HG02970 (cell line): ENCODE results near the gene GAREM2.

Experiments used
- ATAC-seq: cut with Tn5 transposase; IDR thresholded peaks from one replicate; pipeline ENCODE4 v1.9.1; 2021; ENCODE audit warnings: mild to moderate bottlenecking, moderate library complexity, moderate number of reproducible peaks; ENCODE audit not compliant: unreplicated experiment, low FRiP score

GAREM2 gene

DNA sequence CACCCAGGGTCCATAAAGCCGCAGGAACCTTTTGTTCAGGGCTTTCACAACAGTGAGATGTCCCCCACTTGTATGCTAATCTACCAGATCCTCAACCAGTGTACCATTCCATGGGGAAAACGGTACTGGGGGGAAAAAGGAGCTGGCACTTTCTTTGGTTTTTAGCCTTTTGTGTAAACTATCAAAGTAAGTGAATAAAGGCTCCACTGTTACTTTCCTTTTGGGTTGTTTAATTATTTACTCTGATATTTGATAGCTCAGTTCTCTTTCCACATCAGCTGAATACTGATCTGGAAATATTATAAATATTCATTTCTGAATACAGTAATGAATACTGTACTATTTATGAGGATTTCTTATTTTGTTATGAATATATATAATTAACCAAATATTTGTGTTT is 51.2 kb downstream of the GAREM2 start:
- no peak for ATAC-seq

DNA sequence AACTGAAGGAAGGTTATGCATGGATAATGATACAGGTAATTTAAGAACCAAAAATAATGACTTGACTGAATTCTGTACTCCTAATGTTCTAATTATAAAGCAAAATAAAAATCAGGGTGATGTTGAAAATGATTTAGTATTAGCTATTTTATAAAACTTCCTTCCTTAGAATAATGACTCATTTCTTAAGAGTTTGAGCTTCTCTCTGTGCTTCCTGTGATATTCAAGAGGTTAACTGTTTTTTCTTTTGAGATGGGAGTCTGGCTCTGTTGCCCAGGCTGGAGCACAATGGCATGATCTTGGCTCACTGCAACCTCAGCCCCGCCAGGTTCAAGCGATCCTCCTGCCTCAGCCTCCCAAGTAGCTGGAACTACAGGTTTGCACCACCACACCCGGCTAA is 56.7 kb downstream of the GAREM2 start:
- no peak for ATAC-seq

DNA sequence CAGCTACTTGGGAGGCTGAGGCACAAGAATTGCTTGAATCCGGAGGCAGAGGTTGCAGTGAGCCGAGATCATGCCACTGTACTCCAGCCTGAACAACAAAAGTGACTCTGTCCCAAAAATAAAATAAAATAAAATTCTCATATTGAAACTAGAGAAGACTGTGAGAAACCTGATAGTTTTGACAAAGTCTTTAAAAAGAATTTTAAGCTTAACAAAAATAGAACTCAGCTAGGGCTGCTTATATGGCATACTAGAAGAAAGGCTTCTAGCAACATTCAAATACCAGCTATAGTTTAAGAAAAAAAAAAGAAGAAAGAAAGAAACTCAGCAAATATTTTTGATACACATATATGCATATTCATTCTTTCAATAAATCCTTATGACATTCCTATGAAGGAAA is 57.9 kb downstream of the GAREM2 start:
- no peak for ATAC-seq

DNA sequence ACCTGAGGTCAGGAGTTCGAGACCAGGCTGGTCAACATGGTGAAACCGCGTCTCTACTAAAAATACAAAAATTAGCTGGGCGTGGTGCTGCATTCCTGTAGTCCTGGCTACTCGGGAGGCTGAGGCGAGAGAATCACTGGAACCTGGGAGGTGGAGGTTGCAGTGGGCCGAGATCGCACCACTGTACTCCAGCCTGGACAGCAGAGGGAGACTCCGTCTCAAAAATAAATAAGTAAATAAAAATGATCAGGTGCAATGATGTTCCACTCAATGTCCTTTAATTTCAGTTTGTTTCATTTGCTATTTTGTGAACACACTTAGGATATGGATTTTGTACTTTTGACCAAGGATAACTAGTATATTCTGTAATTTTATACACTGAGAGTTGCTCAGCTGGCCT is 62.2 kb downstream of the GAREM2 start:
- no peak for ATAC-seq

DNA sequence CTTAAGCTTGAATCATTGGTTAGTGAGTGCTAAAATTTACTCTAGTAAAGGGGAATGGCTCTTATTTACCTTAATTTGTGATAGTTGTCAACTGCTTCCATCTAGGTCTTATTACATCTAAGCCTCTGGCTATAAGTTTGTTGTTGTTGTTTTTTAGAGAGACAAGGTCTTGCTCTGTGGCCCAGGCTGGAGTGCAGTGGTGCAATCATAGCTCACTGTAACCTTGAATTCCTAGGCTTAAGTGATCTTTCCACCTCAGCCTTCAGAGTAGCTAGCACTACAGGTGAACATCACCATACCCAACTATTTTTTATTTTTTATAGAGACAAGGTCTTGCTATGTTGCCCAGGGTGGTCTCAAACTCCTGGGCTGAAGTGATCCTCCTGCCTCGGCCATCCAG is 65.0 kb downstream of the GAREM2 start:
- ATAC-seq, result no peak

DNA sequence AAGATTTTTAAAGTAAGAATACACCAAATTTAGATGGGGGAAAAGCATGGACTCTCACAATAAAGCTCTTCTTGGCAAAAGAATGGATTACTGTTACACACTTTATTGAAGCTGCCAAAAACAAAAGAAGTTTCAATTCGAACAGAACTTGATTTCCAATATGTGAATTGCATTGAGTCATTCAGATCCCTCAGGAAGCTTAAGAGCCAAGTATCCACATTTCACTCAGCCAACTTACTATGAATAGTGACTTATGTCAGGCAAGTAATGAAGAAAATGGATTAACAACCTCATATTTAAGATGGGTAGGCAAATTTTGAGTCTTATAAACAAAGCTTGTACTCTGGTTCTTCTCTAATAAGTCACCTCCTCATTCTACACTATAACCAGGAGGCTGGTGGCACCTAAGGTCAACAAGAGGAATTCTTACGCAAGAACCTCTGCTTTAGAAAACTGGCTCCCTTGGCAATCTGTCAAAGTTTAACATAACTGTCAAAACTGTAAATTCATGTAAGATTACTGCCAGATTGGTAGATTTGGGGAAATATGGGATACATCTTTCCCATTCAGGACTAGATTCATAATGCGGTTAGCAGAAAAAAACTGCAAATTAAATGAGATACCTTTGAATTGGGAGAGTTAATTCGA is 65.5 kb downstream of the GAREM2 start:
- no peak for ATAC-seq
